Esophagus squamous epithelium (tissue), 5 donors: Measurements from ENCODE around the gene DNAJB13. TPM values are rescaled to one million over a fixed set of nuclear protein-coding genes. Genes with fewer than 3 reads are reported as not detected.

Source experiments
- DNase-seq: peaks from one replicate; lab custom pipeline; 2025; lab: John Stamatoyannopoulos, UW
- H3K27ac ChIP-seq, 4 donors: fragments of 200-600 bp; sonication (generic); one replicate each; pipeline ENCODE4 v1.5.1; 2016 to 2019; ENCODE audit warnings: mild to moderate bottlenecking in 1 of 4
- H3K27me3 ChIP-seq, 4 donors: fragments of 200-600 bp; sonication (generic); 1 replicate in 3 of 4; 2 replicates in 1 of 4; pipeline versions ENCODE4 v1.5.1 to v1.6.0; 2017 to 2021; ENCODE audit warnings: antibody characterized with exemption in 1 of 4
- H3K36me3 ChIP-seq, 3 donors: fragments of 200-600 bp; sonication (generic); one replicate each; pipeline ENCODE4 v1.5.1; 2016 to 2019
- H3K4me1 ChIP-seq, 3 donors: fragments of 200-600 bp; sonication (generic); one replicate each; pipeline ENCODE4 v1.5.1; 2017 to 2019
- H3K4me3 ChIP-seq, 4 donors: fragments of 200-600 bp; sonication (generic); 1 replicate in 3 of 4; 2 replicates in 1 of 4; pipeline ENCODE4 v1.5.1; 2016 to 2019; ENCODE audit warnings: mild to moderate bottlenecking in 2 of 4, moderate library complexity in 1 of 4
- H3K9me3 ChIP-seq, 3 donors: fragments of 200-600 bp; sonication (generic); one replicate each; pipeline ENCODE4 v1.5.1; 2016 to 2019
- POLR2A ChIP-seq, 4 donors: fragments of 450-650 bp; IDR thresholded peaks; one replicate each; pipeline ENCODE4 v1.6.1; 2017; ENCODE audit warnings: antibody characterized with exemption in 4 of 4, mild to moderate bottlenecking in 4 of 4, moderate library complexity in 3 of 4
- WGBS, 2 donors: methylation state at CpG; one replicate each; pipeline ENCODE4 v1.1.5; 2018; 5-methylcytosine and 5-hydroxymethylcytosine counted together
- intact Hi-C: fragments of 100-400 bp; cut with DNase I; formaldehyde crosslinking; loops from one replicate; pipeline ENCODE4 v1.15.0; 2022
- total RNA-seq, 4 donors: library from RNA; depleted of rRNA; stranded (reverse); fragments of >200 nt; gene quantifications; one replicate each; pipeline ENCODE4 v1.1.0, GENCODE V29; 2016
- TF ChIP-seq, protein P1 (sequence below), 6 experiments: fragments of 450-650 bp in 4 of 6; fragments of 200-600 bp in 2 of 6; sonication (generic) in 2 of 6; IDR thresholded peaks; one replicate each; pipeline ENCODE4 v1.5.1; 2016 to 2019; ENCODE audit warnings: antibody characterized with exemption in 6 of 6, mild to moderate bottlenecking in 4 of 6, moderate library complexity in 4 of 6
- donor health status: DM: yes; HTN: yes; CAD: no.

DNAJB13 gene
- total RNA-seq, 4 donors from 2014 or later: not detected

DNA sequence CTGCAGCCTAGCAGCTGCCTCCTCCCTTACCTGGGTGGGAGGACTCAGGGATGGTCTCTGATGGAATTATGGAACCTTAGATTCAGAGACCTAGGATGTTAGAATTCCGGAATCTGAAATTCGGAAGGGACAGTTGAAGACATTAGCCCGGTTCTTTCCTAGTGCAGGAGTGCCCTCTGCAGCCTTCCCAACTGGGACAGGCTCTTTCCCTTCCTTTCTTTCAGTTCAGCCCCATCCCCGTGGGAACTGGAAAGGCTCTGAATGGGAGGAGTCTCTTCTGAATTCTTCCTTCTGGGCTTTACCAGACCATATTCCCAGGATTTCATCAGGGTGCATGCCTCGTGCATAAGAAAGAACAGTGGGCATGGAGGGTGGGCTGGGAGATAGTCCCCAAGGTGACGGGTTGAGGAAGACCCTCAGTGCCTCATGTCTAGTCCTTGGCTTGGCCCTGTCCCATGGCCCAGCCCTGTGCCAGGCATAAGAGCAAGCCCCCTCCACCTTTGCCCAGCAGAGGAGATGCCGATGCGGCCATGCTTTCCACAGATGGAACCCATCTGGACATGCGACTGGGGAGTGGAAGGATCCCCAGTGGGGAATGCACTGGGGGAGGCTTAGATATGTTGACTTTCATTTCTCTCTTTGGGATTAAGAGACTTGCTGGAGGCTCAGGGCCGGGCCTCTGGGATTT, 14.4 kb downstream of the DNAJB13 start:
- TF ChIP-seq, protein P1, sequence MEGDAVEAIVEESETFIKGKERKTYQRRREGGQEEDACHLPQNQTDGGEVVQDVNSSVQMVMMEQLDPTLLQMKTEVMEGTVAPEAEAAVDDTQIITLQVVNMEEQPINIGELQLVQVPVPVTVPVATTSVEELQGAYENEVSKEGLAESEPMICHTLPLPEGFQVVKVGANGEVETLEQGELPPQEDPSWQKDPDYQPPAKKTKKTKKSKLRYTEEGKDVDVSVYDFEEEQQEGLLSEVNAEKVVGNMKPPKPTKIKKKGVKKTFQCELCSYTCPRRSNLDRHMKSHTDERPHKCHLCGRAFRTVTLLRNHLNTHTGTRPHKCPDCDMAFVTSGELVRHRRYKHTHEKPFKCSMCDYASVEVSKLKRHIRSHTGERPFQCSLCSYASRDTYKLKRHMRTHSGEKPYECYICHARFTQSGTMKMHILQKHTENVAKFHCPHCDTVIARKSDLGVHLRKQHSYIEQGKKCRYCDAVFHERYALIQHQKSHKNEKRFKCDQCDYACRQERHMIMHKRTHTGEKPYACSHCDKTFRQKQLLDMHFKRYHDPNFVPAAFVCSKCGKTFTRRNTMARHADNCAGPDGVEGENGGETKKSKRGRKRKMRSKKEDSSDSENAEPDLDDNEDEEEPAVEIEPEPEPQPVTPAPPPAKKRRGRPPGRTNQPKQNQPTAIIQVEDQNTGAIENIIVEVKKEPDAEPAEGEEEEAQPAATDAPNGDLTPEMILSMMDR (IDR thresholded peaks at IDR 0.05): no peak
- no peak for TF ChIP-seq POLR2A (IDR thresholded peaks at IDR 0.05)
- H3K9me3 ChIP-seq: no peaks in the 10 kb centered on the region
- peaks cover 3 to 14% (median 5%) of the 10 kb centered on the region in 3 donors for H3K4me1 ChIP-seq
- no peak overlapping the region for H3K27ac ChIP-seq
- H3K27me3 ChIP-seq: peaks cover 0 to 12% (median 0%) of the 10 kb centered on the region in 4 donors
- no peak for DNase-seq
- intact Hi-C loops: loop anchor here (10.0 kb wide), 1 partner anchor 130 kb away; no protein-coding TSS in a partner anchor
- H3K4me3 ChIP-seq: no peak overlapping the region
- WGBS, 2 donors: 42 to 68% methylated on average over 3 to 7 of the region's 10 CpGs
- H3K36me3 ChIP-seq: no peaks in the 10 kb centered on the region

DNA sequence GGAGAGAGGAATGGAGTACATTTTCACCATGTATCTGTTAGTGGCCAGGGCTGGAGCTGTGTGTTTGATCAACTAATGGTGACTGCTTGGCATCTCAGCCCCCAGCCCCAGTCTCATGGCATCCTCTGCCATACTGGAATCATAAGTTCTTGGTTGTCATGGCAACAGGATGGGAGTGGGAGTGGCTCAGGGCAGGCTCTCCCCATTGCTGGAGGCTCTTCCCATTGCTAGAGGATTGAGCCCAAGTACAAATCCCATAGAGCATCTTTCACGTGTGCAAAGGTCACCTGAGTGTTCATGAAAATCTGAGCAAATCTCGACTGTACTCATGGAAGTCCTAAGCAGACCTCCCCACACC, 14.9 kb downstream of the DNAJB13 start:
- Histone ChIP-seq H3K9me3 (no peaks in the 10 kb centered on the region), H3K27ac (no peak overlapping the region), H3K27me3 (peaks cover 0 to 12% (median 0%) of the 10 kb centered on the region in 4 donors), H3K4me3 (no peak overlapping the region), H3K4me1 (peaks cover 3 to 14% (median 5%) of the 10 kb centered on the region in 3 donors), H3K36me3 (no peaks in the 10 kb centered on the region)
- WGBS, 2 donors: 43 to 44% methylated on average over 1 to 2 of the region's 2 CpGs
- TF ChIP-seq, protein P1 (IDR thresholded peaks at IDR 0.05): no peak
- TF ChIP-seq POLR2A (IDR thresholded peaks at IDR 0.05): no peak
- DNase-seq: no peak
- intact Hi-C loops: loop anchor here (10.0 kb wide), 1 partner anchor 129 kb away; no protein-coding TSS in a partner anchor

DNA sequence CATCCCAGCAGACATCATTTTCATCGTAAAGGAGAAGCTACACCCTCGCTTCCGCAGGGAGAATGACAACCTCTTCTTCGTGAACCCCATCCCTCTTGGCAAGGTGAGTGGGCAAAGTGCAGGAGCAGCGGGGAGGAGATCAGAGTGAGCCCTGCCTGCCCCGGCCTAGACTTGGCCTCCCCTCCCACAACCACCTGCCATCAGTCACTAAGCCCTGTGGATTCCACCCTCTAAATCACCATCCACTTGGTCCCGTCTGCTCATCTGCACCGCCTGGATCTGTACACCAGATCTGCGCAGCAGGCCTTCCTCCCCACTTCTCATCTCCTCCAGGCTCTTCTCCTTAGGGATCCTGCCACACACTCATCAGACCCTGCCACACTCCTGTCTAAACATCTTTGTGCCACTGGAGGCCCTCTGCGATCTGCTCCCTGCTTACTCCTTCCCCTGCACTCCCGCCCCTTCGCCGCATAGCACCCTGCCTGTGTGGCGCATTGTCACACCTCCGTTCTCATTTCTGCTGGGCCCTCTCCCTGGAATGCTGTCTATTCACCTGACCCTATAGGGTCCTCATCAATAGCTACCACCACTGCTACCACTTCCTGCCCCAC, 17.6 kb downstream of the DNAJB13 start:
- peaks cover 8 to 22% (median 8%) of the 10 kb centered on the region in 3 donors for H3K4me1 ChIP-seq
- no peaks in the 10 kb centered on the region for H3K36me3 ChIP-seq
- H3K4me3 ChIP-seq: no peak overlapping the region
- TF ChIP-seq, protein P1 (IDR thresholded peaks at IDR 0.05): no peak
- no peak for TF ChIP-seq POLR2A (IDR thresholded peaks at IDR 0.05)
- intact Hi-C loops: loop anchor here (10.0 kb wide), 1 partner anchor 126 kb away; no protein-coding TSS in a partner anchor
- peaks cover 0 to 12% (median 0%) of the 10 kb centered on the region in 4 donors for H3K27me3 ChIP-seq
- DNase-seq: no peak
- H3K27ac ChIP-seq: no peak overlapping the region
- no peaks in the 10 kb centered on the region for H3K9me3 ChIP-seq
- 96 to 97% methylated on average over 14 to 15 of the region's 15 CpGs for WGBS, 2 donors

DNA sequence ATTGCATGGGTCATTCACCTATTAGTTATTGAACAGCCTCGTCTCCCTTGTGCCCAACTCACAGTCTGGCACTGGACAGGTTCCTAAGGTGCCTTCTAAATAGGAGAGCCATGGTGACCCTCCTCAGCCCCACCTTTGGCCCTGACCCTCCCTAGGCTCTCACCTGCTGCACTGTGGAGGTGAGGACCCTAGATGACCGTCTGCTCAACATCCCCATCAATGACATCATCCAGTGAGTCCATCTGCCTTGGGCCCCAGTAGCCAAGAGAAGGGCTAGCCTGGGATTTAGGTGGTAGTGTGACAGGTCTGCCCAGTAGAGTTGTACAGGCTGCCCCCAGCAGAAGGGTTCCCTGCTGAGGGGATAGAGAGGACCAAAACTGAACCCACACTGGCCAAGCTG, 18.3 kb downstream of the DNAJB13 start:
- H3K27ac ChIP-seq: no peak overlapping the region
- intact Hi-C loops: loop anchor here (10.0 kb wide), 1 partner anchor 126 kb away; no protein-coding TSS in a partner anchor
- 85 to 92% methylated on average over 1 to 2 of the region's 2 CpGs for WGBS, 2 donors
- H3K9me3 ChIP-seq: no peaks in the 10 kb centered on the region
- H3K36me3 ChIP-seq: no peaks in the 10 kb centered on the region
- H3K4me1 ChIP-seq: peaks cover 10 to 27% (median 14%) of the 10 kb centered on the region in 3 donors
- TF ChIP-seq, protein P1 (IDR thresholded peaks at IDR 0.05): no peak
- TF ChIP-seq POLR2A (IDR thresholded peaks at IDR 0.05): no peak
- DNase-seq: no peak
- peaks cover 0 to 12% (median 0%) of the 10 kb centered on the region in 4 donors for H3K27me3 ChIP-seq
- no peak overlapping the region for H3K4me3 ChIP-seq
